ENCODE results near the gene CHP1.
"Not testable (repeated sequence)": the region's sequence is repeated elsewhere in the genome, so short reads cannot be mapped to it uniquely, and the experiment has no call there.

The CHP1 gene

GRCh38 chr15:41259546-41260189 lies 28.6 kb downstream of the CHP1 start:
- Histone ChIP-seq H3K79me2 (ENCODE audit: control insufficient read depth, insufficient read depth, low read length, poor library complexity) (no peaks in the 10 kb centered on the region), H3K4me2 (ENCODE audit: low read length) (no peak overlapping the region), H3K27me3 (ENCODE audit: insufficient read depth, low read length) (no peaks in the 10 kb centered on the region), H3K14ac (ENCODE audit: low read length) (no peak overlapping the region), H2AFZ (ENCODE audit: insufficient read depth, low read length, poor library complexity) (no peak overlapping the region), H3K9ac (ENCODE audit: low read length) (no peak overlapping the region), H3K4me1 (ENCODE audit: control insufficient read depth in 1 of 2, insufficient read depth in 2 of 2, low read length in 2 of 2) (peaks cover 0 to 2% of the 10 kb centered on the region in 2 experiments), H4K8ac (ENCODE audit: low read depth, low read length) (no peak overlapping the region), H3K4me3 (ENCODE audit: low read depth, low read length) (no peak overlapping the region), H3K23ac (ENCODE audit: low read length) (no peak overlapping the region), H3K79me1 (ENCODE audit: low read length) (no peaks in the 10 kb centered on the region), H4K91ac (ENCODE audit: low read depth, low read length) (peak overlapping the region; percentile 14), H4K12ac (ENCODE audit: low read depth, low read length) (no peak overlapping the region), H2BK5ac (ENCODE audit: low read depth, low read length, poor library complexity) (no peak overlapping the region), H2AK5ac (ENCODE audit: low read length) (no peak overlapping the region), H3K18ac (ENCODE audit: low read length) (no peak overlapping the region), H3K36me3 (ENCODE audit: control insufficient read depth in 1 of 2, insufficient read depth in 2 of 2, low read length in 2 of 2) (peaks cover 11 to 16% of the 10 kb centered on the region in 2 experiments), H3K27ac (ENCODE audit: low read depth, low read length) (no peak overlapping the region), H3K9me3 (ENCODE audit: insufficient read depth, low read depth, low read length) (no peaks in the 10 kb centered on the region), H2BK12ac (ENCODE audit: low read length) (no peak overlapping the region), H2BK120ac (ENCODE audit: insufficient read depth, low read length, poor library complexity) (no peak overlapping the region), H3K4ac (ENCODE audit: low read depth, low read length) (no peak overlapping the region)
- no CpG with 5 or more reads among the region's 12 CpGs for WGBS (ENCODE audit: extremely low coverage, insufficient coverage, insufficient read length)
- no peak for DNase-seq

DNA sequence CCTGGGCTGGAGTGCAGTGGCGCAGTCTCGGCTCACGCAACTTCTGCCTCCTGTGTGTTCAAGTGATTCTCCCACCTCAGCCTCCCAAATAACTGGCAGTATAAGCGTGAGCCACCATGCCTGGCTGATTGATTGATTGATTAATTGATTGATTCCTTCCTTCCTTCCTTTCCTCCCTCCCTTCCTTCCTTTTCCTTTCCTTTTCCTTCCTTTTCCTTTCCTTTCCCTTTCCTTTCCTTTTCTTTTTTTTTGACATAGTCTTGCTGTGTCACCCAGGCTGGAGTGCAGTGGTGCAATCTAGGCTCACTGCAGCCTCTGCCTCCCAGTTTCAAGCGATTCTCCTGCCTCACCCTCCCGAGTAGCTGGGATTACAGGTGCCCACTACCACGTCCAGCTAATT lies 29.9 kb downstream of the CHP1 start:
- H3K9ac ChIP-seq (ENCODE audit: low read length); H2BK120ac ChIP-seq (ENCODE audit: insufficient read depth, low read length, poor library complexity); H3K4ac ChIP-seq (ENCODE audit: low read depth, low read length); H3K79me2 ChIP-seq (ENCODE audit: control insufficient read depth, insufficient read depth, low read length, poor library complexity); H3K23ac ChIP-seq (ENCODE audit: low read length); H2BK5ac ChIP-seq (ENCODE audit: low read depth, low read length, poor library complexity); H3K14ac ChIP-seq (ENCODE audit: low read length); H2BK12ac ChIP-seq (ENCODE audit: low read length); H4K91ac ChIP-seq (ENCODE audit: low read depth, low read length); H3K9me3 ChIP-seq (ENCODE audit: insufficient read depth, low read depth, low read length); H3K4me3 ChIP-seq (ENCODE audit: low read depth, low read length); H3K4me1 ChIP-seq (ENCODE audit: control insufficient read depth in 1 of 2, insufficient read depth in 2 of 2, low read length in 2 of 2); H3K27me3 ChIP-seq (ENCODE audit: insufficient read depth, low read length); H2AFZ ChIP-seq (ENCODE audit: insufficient read depth, low read length, poor library complexity); DNase-seq; H2AK5ac ChIP-seq (ENCODE audit: low read length); H4K12ac ChIP-seq (ENCODE audit: low read depth, low read length); H3K27ac ChIP-seq (ENCODE audit: low read depth, low read length); H3K79me1 ChIP-seq (ENCODE audit: low read length); H4K8ac ChIP-seq (ENCODE audit: low read depth, low read length); H3K18ac ChIP-seq (ENCODE audit: low read length); H3K4me2 ChIP-seq (ENCODE audit: low read length): not testable (repeated sequence)
- H3K36me3 ChIP-seq (ENCODE audit: control insufficient read depth in 1 of 2, insufficient read depth in 2 of 2, low read length in 2 of 2) = peaks cover 7 to 14% of the 10 kb centered on the region in 2 experiments
- WGBS (ENCODE audit: extremely low coverage, insufficient coverage, insufficient read length) = no CpG with 5 or more reads among the region's 7 CpGs

DNA sequence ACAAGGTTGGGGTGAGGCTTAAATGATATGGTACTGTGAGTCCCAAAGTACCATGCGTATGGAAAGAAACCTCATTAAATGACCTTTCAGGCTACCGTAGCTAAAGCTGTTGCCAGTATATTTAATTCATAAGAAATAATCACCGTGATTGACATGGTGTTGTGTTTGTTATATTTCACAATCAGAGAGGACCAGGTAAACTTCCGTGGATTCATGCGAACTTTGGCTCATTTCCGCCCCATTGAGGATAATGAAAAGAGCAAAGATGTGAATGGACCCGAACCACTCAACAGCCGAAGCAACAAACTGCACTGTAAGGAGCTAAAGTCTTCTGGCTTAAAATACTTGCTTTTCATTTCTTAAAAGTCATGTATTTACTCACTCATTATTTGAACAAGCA lies 31.5 kb downstream of the CHP1 start:
- Histone ChIP-seq H3K14ac (ENCODE audit: low read length) (no peak overlapping the region), H2AK5ac (ENCODE audit: low read length) (no peak overlapping the region), H3K23ac (ENCODE audit: low read length) (no peak overlapping the region), H3K9ac (ENCODE audit: low read length) (no peak overlapping the region), H3K18ac (ENCODE audit: low read length) (no peak overlapping the region), H3K36me3 (ENCODE audit: control insufficient read depth in 1 of 2, insufficient read depth in 2 of 2, low read length in 2 of 2) (peaks cover 7 to 14% of the 10 kb centered on the region in 2 experiments), H4K91ac (ENCODE audit: low read depth, low read length) (no peak overlapping the region), H3K9me3 (ENCODE audit: insufficient read depth, low read depth, low read length) (no peaks in the 10 kb centered on the region), H2BK5ac (ENCODE audit: low read depth, low read length, poor library complexity) (no peak overlapping the region), H3K79me2 (ENCODE audit: control insufficient read depth, insufficient read depth, low read length, poor library complexity) (no peaks in the 10 kb centered on the region), H3K4me2 (ENCODE audit: low read length) (no peak overlapping the region), H3K4me3 (ENCODE audit: low read depth, low read length) (no peak overlapping the region), H2BK12ac (ENCODE audit: low read length) (no peak overlapping the region), H3K27ac (ENCODE audit: low read depth, low read length) (no peak overlapping the region), H2BK120ac (ENCODE audit: insufficient read depth, low read length, poor library complexity) (no peak overlapping the region), H4K8ac (ENCODE audit: low read depth, low read length) (no peak overlapping the region), H3K27me3 (ENCODE audit: insufficient read depth, low read length) (no peaks in the 10 kb centered on the region), H3K4ac (ENCODE audit: low read depth, low read length) (no peak overlapping the region), H3K79me1 (ENCODE audit: low read length) (no peaks in the 10 kb centered on the region), H3K4me1 (ENCODE audit: control insufficient read depth in 1 of 2, insufficient read depth in 2 of 2, low read length in 2 of 2) (peaks cover 0 to 2% of the 10 kb centered on the region in 2 experiments), H4K12ac (ENCODE audit: low read depth, low read length) (no peak overlapping the region), H2AFZ (ENCODE audit: insufficient read depth, low read length, poor library complexity) (no peak overlapping the region)
- no peak for DNase-seq
- WGBS (ENCODE audit: extremely low coverage, insufficient coverage, insufficient read length) = no CpG with 5 or more reads among the region's 8 CpGs

- Histone ChIP-seq H3K27me3 (ENCODE audit: insufficient read depth, low read length) (no peaks in the 10 kb centered on the region), H4K8ac (ENCODE audit: low read depth, low read length) (no peak overlapping the region), H3K23ac (ENCODE audit: low read length) (no peak overlapping the region), H4K12ac (ENCODE audit: low read depth, low read length) (no peak overlapping the region), H2BK12ac (ENCODE audit: low read length) (no peak overlapping the region), H2BK5ac (ENCODE audit: low read depth, low read length, poor library complexity) (no peak overlapping the region), H3K9ac (ENCODE audit: low read length) (no peak overlapping the region), H3K79me2 (ENCODE audit: control insufficient read depth, insufficient read depth, low read length, poor library complexity) (no peaks in the 10 kb centered on the region), H3K27ac (ENCODE audit: low read depth, low read length) (no peak overlapping the region), H3K79me1 (ENCODE audit: low read length) (no peaks in the 10 kb centered on the region), H2AFZ (ENCODE audit: insufficient read depth, low read length, poor library complexity) (no peak overlapping the region), H3K14ac (ENCODE audit: low read length) (no peak overlapping the region), H3K4me2 (ENCODE audit: low read length) (no peak overlapping the region), H4K91ac (ENCODE audit: low read depth, low read length) (no peak overlapping the region), H3K4me1 (ENCODE audit: control insufficient read depth in 1 of 2, insufficient read depth in 2 of 2, low read length in 2 of 2) (peaks cover 0 to 2% of the 10 kb centered on the region in 2 experiments), H3K4me3 (ENCODE audit: low read depth, low read length) (no peak overlapping the region), H2BK120ac (ENCODE audit: insufficient read depth, low read length, poor library complexity) (no peak overlapping the region), H2AK5ac (ENCODE audit: low read length) (no peak overlapping the region), H3K36me3 (ENCODE audit: control insufficient read depth in 1 of 2, insufficient read depth in 2 of 2, low read length in 2 of 2) (peaks cover 11 to 12% of the 10 kb centered on the region in 2 experiments), H3K18ac (ENCODE audit: low read length) (no peak overlapping the region), H3K4ac (ENCODE audit: low read depth, low read length) (no peak overlapping the region), H3K9me3 (ENCODE audit: insufficient read depth, low read depth, low read length) (no peaks in the 10 kb centered on the region)
- no CpG with 5 or more reads among the region's 6 CpGs for WGBS (ENCODE audit: extremely low coverage, insufficient coverage, insufficient read length)
- DNase-seq = no peak
Observed at GRCh38 chr15:41263891-41264351, 32.9 kb downstream of the CHP1 start.

All from trophoblast cell (in vitro differentiated cells and primary cell).